RPMI8226 (cell line): Measurements from ENCODE around the gene OXSM.
A peak's percentile ranks its signal among the peaks of the same experiment; 100 is the strongest.

Experiments used
- DNase-seq: peaks from one replicate; pipeline ENCODE4 v3.0.0-alpha.2; 2015

Gene OXSM

DNA sequence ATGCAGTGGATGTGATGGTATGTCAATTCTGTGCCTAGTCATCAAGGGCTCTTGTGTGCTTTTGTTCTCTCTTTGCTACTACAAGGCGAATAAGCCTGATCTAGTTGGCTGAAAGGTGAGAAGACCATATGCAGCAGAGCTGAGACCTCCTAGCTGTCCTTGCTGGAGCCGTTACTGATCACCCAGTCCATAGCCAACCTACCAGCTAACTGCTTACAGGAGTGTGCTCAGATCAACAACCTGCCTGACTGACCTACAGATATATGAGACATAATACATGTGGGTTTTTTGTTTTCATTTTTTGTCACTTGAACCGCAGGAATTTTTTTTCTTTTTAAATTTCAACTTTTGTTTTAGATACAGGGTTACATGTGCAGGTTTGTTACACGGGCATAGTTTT is 22.8 kb downstream of the OXSM start:
- no peak for DNase-seq

DNA sequence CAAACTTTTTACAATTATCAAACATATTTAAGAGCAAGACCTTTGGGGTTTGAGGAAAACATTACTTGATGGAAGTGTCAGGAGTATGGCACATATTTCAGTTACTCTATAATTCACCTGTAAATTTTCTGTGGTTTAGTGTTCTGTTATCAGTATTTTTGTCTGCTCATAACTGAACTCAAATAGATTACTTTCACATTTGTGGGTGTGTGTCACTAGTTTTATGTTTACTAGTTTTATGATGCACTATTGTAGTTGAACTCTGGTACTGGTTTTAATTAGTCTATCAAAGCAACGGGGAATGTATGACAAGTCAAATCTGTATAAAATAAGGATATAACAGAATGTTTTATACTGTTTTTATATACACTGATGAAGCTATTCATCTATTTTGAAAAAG is 27.2 kb downstream of the OXSM start:
- DNase-seq: no peak

DNA sequence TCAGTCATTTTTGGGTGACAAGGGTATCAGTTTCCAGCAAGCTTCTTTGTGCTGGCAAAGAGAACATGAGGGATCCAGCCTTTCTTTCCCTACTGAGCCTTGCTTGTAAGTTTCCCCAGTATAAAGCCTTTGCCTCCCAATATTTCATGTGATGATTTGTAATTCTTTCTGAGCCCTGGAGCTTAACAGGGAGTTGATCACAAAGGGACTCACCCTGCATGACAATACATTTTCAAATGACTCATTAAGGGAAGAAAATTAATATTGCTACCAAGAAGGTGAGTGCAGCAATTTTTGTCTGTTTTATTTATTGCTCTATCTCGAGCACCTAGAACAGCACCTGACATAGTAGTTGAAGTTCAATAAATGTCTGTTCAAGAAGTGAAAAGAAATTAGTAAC is 27.7 kb downstream of the OXSM start:
- no peak for DNase-seq

DNA sequence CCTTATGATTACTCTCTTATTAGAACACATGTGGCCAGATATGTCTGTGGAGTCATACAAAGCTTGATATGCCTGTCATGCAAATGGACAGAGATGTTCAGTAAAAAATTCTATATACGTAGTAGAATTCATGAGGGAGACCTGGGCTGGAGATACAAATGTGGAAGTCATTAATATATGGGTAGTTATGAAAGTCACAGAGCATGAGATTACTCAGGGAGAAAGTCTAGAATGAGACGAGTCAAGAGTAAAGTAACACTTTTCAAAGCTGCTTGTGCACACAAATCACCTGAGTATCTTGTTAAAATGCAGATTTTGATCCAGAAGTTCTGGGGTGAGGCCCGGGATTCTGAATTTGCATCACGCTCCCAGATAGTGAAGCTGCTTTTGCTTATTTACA is 28.4 kb downstream of the OXSM start:
- DNase-seq: no peak

DNA sequence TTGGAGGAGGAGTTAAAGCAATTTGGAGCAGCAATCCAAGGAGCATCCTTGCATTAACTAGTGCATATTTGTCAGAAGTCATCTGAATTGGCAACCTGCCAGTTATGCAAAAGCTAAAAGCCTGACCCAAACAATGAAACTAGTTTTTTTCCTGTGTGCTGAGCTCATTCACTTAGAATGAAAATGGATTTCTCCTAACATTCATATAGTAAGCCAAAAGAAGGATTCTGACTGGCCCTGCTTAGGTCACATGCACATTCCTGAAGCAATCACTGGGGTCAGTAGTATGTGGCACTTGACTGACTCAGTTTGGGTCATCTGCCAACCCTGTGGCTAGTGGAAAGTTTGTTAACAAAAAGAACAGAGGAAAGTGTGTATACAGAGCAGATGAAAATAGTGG is 30.5 kb downstream of the OXSM start:
- DNase-seq: peak; percentile 69

DNA sequence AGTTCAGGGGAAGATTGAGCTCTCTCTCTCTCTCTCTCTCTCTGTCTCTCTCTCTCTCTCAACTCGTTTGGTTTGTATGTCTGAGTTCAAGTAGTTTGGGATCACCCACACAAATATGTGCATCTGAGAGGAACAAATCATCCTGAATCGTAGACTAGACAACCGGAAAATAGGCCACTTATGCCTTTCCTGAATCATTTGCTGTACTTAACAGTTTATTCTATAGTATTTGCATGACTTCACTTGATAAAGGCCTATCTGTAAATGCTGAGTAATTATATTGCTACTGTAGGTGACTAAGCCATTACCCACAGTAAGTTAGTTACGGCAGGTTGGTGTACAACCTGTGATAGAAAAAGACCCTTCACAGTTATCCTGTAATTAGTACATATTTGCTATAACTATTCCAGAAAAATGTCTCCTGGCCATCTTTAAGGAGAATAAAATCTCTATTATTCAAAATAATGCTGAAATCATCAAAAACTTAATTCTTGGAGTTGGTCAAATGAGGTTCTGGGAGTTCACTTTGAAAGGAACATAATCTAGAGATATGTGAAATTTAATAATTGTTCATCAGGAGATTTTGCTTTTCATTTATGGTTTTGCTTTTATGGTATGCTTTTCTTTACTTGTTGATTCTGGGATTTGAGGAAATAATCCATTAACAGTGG is 31.1 kb downstream of the OXSM start:
- DNase-seq: no peak

DNA sequence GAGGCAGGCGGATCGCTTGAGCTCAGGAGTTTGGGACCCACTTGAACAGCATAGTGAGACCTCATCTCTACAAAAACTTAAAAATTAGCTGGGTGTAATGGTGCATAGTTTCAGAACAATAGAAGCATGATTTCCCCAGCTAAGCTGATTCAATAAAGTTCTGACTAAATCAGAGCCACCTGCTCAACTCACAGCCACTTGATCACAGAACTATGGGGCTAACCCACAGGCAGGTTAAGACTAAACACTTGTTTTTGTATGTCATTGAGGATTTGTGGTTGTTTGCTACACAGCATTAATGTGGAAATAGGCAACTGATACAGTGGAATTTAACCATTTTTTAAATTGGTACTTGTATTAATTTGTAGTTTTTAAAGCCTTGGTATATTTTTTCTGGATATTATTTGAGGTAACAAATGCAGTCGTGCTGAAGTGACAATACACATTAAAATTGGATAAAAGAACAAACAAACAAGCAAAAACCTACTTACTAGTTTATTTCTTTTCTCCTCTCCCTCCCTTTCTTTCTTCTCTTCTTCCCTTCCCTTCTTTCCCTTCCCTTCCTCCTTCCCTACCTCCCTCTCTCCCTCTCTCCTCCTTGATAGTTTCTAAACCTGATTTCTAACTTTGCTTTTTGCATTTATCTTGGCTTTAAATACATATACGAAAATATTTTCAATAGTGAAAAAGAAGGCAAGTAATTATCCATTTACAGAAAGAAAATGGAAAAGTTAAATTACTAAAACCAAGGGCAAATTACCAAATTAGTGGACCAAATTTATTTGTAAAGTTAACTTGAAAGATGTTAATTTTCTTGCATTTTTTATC is 32.1 kb downstream of the OXSM start:
- no peak for DNase-seq

DNA sequence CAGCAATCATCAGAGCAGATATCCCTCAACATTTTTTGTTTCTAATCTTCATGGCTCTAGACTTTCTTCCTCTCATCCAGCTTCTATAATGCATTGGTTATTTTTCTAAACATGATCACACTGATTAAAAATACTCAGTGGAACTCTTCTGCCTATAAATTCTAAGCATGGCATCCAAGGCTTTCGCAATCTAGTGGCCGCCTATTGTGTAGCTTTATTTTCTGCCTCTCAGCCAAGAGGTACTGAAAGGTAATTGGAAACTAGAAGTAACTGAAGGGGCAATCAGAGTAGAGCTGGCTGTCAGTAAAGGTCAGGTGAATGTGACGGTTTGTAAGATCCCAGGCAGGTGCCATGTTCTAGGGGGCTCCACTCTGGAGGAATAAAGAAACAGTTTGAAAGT is 33.4 kb downstream of the OXSM start:
- DNase-seq: no peak

DNA sequence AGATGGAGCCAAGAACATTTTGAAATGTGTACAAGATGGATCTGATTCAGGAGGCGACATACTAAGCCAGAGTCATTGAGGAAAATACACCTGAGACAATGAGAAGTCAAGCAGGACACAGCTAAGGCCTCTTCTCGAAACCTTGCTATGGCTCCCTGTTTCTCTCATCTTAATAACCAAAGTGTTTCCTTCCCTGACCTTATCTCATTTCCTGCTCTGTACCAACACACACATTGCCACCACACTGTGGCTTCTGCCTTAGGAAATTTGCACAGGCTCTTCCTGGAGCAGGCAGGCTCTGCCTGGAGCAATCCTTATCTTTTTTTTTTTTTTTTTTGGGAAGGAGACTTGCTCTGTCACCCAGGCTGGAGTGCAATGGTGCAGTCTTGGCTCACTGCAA is 36.6 kb downstream of the OXSM start:
- no peak for DNase-seq

DNA sequence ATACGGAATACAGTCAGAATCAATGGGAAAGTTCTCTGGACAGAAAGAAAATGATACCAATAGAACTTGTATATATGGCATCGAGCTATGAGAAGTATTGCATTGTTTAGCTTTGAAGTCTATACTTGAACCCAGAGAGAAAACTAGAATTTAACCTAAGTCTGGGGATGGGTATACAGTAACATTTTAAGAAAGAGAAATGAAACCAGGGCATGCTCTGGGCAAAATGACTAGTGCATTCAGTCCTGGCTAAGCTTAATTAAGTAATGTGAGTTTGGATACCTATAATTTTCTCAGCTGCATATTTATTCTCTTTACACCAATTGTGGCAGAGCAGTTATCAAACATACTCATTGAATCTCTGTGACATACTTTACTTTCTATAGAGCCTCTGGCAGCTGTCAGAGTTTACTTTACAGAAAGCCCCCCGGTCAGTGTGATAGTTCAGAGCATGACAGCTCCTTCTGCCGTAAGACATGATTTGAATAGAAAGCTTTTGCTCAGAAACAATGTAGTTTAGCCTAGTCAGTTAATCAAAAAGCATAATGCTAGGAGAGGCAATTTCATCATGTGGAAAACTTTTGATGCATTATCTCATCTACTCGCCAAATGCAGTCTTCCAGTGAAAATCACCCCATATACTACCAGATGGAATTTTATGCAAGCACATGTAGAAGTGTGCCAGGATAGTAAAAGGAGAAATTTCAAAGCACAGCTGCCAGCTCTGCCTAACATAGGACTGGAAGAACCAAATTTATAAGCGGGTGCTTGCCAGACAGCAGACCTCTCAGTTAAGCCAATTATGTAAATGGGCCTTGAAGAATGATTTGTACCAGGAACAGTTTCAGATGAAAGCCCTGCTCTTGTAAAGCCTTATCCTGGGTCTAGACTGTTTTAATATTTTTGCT is 40.7 kb downstream of the OXSM start:
- peak; percentile 19 for DNase-seq

DNA sequence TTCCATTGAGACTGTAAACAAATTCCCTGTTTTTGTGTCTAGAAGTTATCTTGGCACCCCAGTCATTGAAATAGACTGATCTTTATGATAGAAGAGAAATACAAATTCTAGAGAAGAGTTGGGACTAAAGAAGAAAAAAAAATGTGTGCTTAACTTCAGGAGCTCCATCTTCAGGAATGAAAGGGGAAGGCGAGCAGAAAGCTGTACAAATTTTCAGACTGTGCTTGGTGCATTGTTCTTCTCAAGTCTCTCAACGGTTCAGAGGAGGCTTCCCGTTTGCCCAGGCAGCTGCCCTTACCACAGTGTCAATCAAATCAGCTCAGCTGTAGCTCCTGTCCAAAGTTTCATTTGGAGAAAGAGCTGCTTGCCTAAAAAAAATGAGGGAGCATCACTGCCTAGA is 41.7 kb downstream of the OXSM start:
- DNase-seq: peak; percentile 78

DNA sequence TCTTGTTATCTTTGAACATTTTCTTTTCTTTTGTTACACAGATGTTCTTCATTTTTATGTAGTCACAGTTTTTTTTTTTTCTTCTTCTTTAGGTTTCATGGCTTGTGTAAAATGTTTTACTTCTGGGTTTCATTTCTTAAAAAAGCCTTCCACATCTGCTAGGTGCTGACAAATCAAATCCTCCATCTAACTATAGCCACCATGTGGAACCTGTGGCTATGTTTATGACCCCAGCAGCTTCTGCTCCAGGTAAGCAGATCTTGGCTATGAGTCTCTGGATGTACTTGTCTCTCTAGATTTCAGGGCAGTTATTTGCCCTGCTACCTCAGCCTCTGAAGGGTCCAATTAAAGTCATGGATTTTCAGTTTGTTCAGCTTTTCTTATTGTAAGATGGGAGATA is 44.5 kb downstream of the OXSM start:
- DNase-seq: peak; percentile 85

DNA sequence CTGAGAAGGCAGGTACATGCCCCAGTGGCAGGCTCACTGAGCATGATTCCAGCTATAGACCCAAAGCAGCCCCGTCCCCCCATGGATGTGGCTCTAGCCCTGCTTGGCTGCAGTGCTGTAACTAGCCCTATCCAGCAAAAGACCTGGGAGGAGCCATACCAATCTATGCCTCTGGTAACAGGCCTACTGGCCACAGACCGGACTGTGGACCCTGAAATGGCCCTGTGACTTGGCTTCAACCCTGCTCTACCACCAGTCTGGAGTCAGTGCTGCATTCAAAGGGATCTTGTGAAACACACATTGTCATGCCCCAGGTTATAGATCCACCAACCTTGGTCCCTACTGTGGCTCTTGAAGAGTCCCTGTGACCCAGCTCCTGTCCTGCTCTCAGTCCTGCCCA is 46.7 kb downstream of the OXSM start:
- DNase-seq: no peak

DNA sequence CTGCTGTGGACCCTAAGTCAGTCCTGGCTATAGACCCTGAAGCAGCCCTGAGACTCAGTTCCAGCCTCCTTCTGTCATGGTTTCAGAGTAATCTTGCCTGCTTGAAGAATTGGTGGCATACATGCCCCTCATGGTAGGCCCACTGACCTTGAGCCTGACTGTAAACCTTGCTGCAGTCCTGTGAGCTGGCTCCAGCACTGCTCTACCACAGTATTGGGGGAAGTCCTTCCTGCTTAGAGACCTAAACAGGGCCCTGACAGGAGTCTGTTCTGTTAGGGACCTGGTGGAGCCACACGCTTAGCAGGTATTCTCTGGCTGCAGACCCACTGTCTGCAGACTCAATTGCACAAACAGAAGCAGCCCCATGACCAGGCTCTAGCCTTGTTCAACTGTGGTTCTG is 47.1 kb downstream of the OXSM start:
- no peak for DNase-seq

DNA sequence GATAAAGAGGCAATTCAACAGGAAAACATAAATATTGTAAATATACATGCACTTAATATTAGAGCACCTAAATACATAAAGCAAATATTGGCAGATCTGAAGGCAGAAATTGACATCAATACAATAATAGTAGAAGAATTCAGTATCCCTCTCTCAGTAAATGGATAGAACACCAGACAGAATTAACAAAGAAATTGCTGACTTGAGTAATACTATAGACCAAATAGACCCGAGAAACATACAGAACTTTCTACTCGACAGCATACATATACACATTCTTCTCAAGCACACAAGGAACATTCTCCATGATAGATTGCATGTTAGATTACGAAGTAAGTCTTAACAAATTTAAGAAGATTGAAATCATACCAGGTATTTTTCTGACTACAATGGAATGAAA is 50.2 kb downstream of the OXSM start:
- no peak for DNase-seq

DNA sequence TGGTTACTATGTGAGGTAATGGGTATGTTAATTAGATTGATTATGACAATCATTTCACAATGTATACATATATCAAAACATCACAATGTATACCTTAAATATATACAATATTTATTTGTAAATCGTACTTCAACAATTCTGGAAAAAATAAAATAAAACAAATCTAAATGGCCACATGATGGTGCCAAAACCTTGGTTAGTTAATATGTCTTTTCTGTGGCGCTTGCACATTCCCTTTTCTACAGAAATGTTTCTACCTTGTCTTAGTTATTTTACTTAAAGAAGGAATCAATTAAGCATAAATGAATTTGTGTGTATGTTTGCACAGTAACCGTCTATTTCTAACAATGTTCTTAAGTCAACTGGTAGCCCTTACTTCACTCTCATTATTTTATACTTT is 53.4 kb downstream of the OXSM start:
- no peak for DNase-seq
